ENCODE data around the gene TUBA1C. TPM values are rescaled to one million over a fixed set of nuclear protein-coding genes. Genes with fewer than 3 reads are reported as not detected.

Gene TUBA1C
- polyA plus RNA-seq, 1 of the 3 experiments (the other 2 are of a cell fraction): 3.3 TPM

GRCh38 chr12:49304161-49304560 lies 39.3 kb downstream of the TUBA1C start:
- Histone ChIP-seq H3K4me1 (ENCODE audit: control insufficient read depth in 1 of 2, insufficient read depth in 2 of 2, low read depth in 1 of 2, low read length in 1 of 2) (peaks cover 0 to 6% of the 10 kb centered on the region in 2 experiments; a peak in 1 of 4 replicates), H3K9me3 (no peaks in the 10 kb centered on the region), H3F3A (replicated peaks; ENCODE audit: insufficient read depth) (no peaks in the 10 kb centered on the region), H3K9ac (no peak overlapping the region), H3K27ac (ENCODE audit: low read depth in 2 of 2, low read length in 1 of 2) (no peak overlapping the region), H2AFZ (ENCODE audit: low read depth) (no peak overlapping the region), H3K4me2 (no peak overlapping the region), H3K79me2 (ENCODE audit: insufficient read depth) (no peaks in the 10 kb centered on the region), H3K4me3 (ENCODE audit: low read depth in 2 of 2, low read length in 1 of 2) (no peak overlapping the region), H3K9me2 (no peaks in the 10 kb centered on the region), H3K27me3 (ENCODE audit: insufficient read depth) (no peaks in the 10 kb centered on the region), H3K36me3 (replicated peaks in 1 of 2; ENCODE audit: control insufficient read depth in 1 of 2, insufficient read depth in 2 of 2, low read length in 1 of 2) (no peaks in the 10 kb centered on the region), H4K20me1 (ENCODE audit: insufficient read depth) (no peaks in the 10 kb centered on the region)
- TF ChIP-seq RAD21 (IDR thresholded peaks at IDR 0.05; ENCODE audit: low read length) (no peak), GATA2 (CRISPR knock-in tag; IDR thresholded peaks at IDR 0.05) (0 out of 2 replicates have a peak, but pooled peaks have one; percentile 10), USF2 (IDR thresholded peaks at IDR 0.05; ENCODE audit: borderline replicate concordance, low read depth, low read length) (no peak)
- CTCF ChIA-PET: interaction anchor here (0.7 to 29.6 kb wide), 7 partner anchors 10 to 414 kb away, joined by 3 to 658 read pairs (median 9); partner anchors contain the start of genes C1QL4 and PRPH
- 60% methylated on average over 2 of the region's 2 CpGs for WGBS (ENCODE audit: low lambda C conversion rate)
- POLR2A ChIA-PET: interaction anchor here (1.1 to 1.2 kb wide), 2 partner anchors 10 to 19 kb away, joined by 5 to 7 read pairs; partner anchors contain the start of genes PRPH and TROAP
- DNase-seq: peak; percentile 59

GRCh38 chr12:49305762-49306510 lies 41.1 kb downstream of the TUBA1C start:
- H3K27me3 ChIP-seq (ENCODE audit: insufficient read depth): no peaks in the 10 kb centered on the region
- DNase-seq: no peak
- ChIA-PET CTCF (interaction anchor here (0.6 to 29.6 kb wide), 5 partner anchors 15 to 71 kb away, joined by 3 to 658 read pairs (median 4); partner anchors contain the start of gene C1QL4), POLR2A (interaction anchor here (0.6 to 0.7 kb wide), 2 partner anchors 18 to 317 kb away, joined by 3 to 6 read pairs; no protein-coding TSS in a partner anchor)
- 73% methylated on average over 6 of the region's 6 CpGs for WGBS (ENCODE audit: low lambda C conversion rate)
- no peak overlapping the region for H3K4me2 ChIP-seq
- no peaks in the 10 kb centered on the region for H3F3A ChIP-seq (replicated peaks; ENCODE audit: insufficient read depth)
- no peak overlapping the region for H3K4me3 ChIP-seq (ENCODE audit: low read depth in 2 of 2, low read length in 1 of 2)
- no peak overlapping the region for H3K27ac ChIP-seq (ENCODE audit: low read depth in 2 of 2, low read length in 1 of 2)
- TF ChIP-seq JUND (IDR thresholded peaks at IDR 0.05) (no peak), RFX5 (IDR thresholded peaks at IDR 0.05; ENCODE audit: low read length) (no peak), YY1 (IDR thresholded peaks at IDR 0.05; ENCODE audit: low read depth) (no peak), SMC3 (IDR thresholded peaks at IDR 0.05; ENCODE audit: low read depth, low read length) (no peak), CTCF (IDR thresholded peaks at IDR 0.05) (no peak), MAX (IDR thresholded peaks at IDR 0.05; ENCODE audit: low read depth) (no peak)
- H3K36me3 ChIP-seq (replicated peaks in 1 of 2; ENCODE audit: control insufficient read depth in 1 of 2, insufficient read depth in 2 of 2, low read length in 1 of 2): no peaks in the 10 kb centered on the region
- H3K9me2 ChIP-seq: no peaks in the 10 kb centered on the region
- no peaks in the 10 kb centered on the region for H4K20me1 ChIP-seq (ENCODE audit: insufficient read depth)
- no peaks in the 10 kb centered on the region for H3K9me3 ChIP-seq
- no peaks in the 10 kb centered on the region for H3K79me2 ChIP-seq (ENCODE audit: insufficient read depth)
- H2AFZ ChIP-seq (ENCODE audit: low read depth): no peak overlapping the region
- H3K9ac ChIP-seq: no peak overlapping the region
- H3K4me1 ChIP-seq (ENCODE audit: control insufficient read depth in 1 of 2, insufficient read depth in 2 of 2, low read depth in 1 of 2, low read length in 1 of 2): peaks cover 0 to 6% of the 10 kb centered on the region in 2 experiments; a peak in 1 of 4 replicates

Data from SK-N-SH (cell line).